GM12878 (cell line): ENCODE results near the gene CTSA. TPM values are rescaled to one million over a fixed set of nuclear protein-coding genes. Genes with fewer than 3 reads are reported as not detected.

Source experiments
- ATAC-seq: fragments of 200-7000 bp; cut with Tn5 transposase; 3 replicates; pipeline ENCODE4 v1.9.1; 2020; ENCODE audit warnings: mild to moderate bottlenecking, moderate library complexity
- BruUV-seq: library from RNA; stranded (reverse); fragments of 400-500 nt; replicated peaks from 2 replicates; lab custom pipeline; 2021; lab: Mats Ljungman, UMichigan
- CTCF ChIA-PET: fragments of 300-600 bp; sonication (Branson Sonifier 250); formaldehyde crosslinking; extraction: SDS; loops from one replicate; lab custom pipeline; 2021; ENCODE audit warnings: inconsistent platforms; lab: Yijun Ruan, JAX
- POLR2A ChIA-PET: fragments of 350-600 bp; formaldehyde crosslinking; extraction: SDS; loops from one replicate; lab custom pipeline; 2021; ENCODE audit warnings: inconsistent platforms; lab: Charles Lee
- RAD21 ChIA-PET: fragments of 300-600 bp; sonication (Branson Sonifier 250); formaldehyde crosslinking; loops from one replicate; lab custom pipeline; 2023; ENCODE audit warnings: antibody characterized with exemption; ENCODE audit not compliant: unreplicated experiment; lab: Charles Lee
- SMC1A ChIA-PET: fragments of 300-600 bp; sonication (Branson Sonifier 250); formaldehyde crosslinking; loops from one replicate; lab custom pipeline; 2023; ENCODE audit not compliant: unreplicated experiment, uncharacterized antibody; lab: Charles Lee
- DNase-seq: peaks from one replicate; pipeline ENCODE4 v3.0.0-alpha.2; 2011; ENCODE audit warnings: low read depth, low spot score
- FAIRE-seq: peaks from 3 replicates; lab custom pipeline; 2011; peaks lifted over from hg19 to GRCh38; lab: Jason Lieb, UNC
- H2AFZ ChIP-seq: 2 replicates; pipeline ENCODE4 v1.6.0; 2011; ENCODE audit warnings: low read depth, low read length, control low read depth; ENCODE audit not compliant: control insufficient read depth
- H3K27ac ChIP-seq: 2 replicates; pipeline ENCODE4 v1.5.1; 2011; ENCODE audit warnings: control low read depth; ENCODE audit not compliant: control insufficient read depth, insufficient read depth
- H3K27me3 ChIP-seq, 2 experiments: replicated peaks in 1 of 2; 2 replicates each; pipeline versions ENCODE4 v1.6.0 to v1.6.1; 2011; ENCODE audit warnings: low read length in 1 of 2; ENCODE audit not compliant: control insufficient read depth in 2 of 2, insufficient read depth in 2 of 2
- H3K36me3 ChIP-seq, 2 experiments: 2 replicates each; pipeline ENCODE4 v1.5.1; 2011; ENCODE audit warnings: low read length in 1 of 2; ENCODE audit not compliant: control insufficient read depth in 2 of 2, insufficient read depth in 2 of 2
- H3K4me1 ChIP-seq: 2 replicates; pipeline ENCODE4 v1.6.1; 2011; ENCODE audit warnings: mild to moderate bottlenecking, low read length, moderate library complexity, mixed read lengths; ENCODE audit not compliant: control insufficient read depth, insufficient read depth
- H3K4me2 ChIP-seq: 2 replicates; pipeline ENCODE4 v1.6.0; 2011; ENCODE audit warnings: control low read depth; ENCODE audit not compliant: control insufficient read depth, insufficient read depth
- H3K4me3 ChIP-seq: fragments of 200-600 bp; sonication (generic); 2 replicates; pipeline ENCODE4 v1.5.1; 2016
- H3K79me2 ChIP-seq: 2 replicates; pipeline ENCODE4 v1.6.0; 2011; ENCODE audit warnings: low read length; ENCODE audit not compliant: control insufficient read depth, insufficient read depth
- H3K9ac ChIP-seq: 2 replicates; pipeline ENCODE4 v1.8.0; 2011; ENCODE audit warnings: low read length, control low read depth, mixed read lengths; ENCODE audit not compliant: control insufficient read depth, insufficient read depth
- H3K9me3 ChIP-seq: replicated peaks from 3 replicates; pipeline ENCODE4 v1.5.1; 2011; ENCODE audit warnings: mild to moderate bottlenecking, low read length; ENCODE audit not compliant: control insufficient read depth, insufficient read depth
- H4K20me1 ChIP-seq: 2 replicates; pipeline ENCODE4 v1.6.0; 2011; ENCODE audit not compliant: control insufficient read depth, insufficient read depth
- ATF3 ChIP-seq: IDR thresholded peaks from 2 replicates; pipeline ENCODE4 v1.6.1; 2011; ENCODE audit warnings: low read depth, mild to moderate bottlenecking, low read length, moderate library complexity, borderline replicate concordance; ENCODE audit errors: extremely low read depth
- BHLHE40 ChIP-seq, 2 experiments: fragments of 450-650 bp in 1 of 2; IDR thresholded peaks; 2 replicates each; pipeline ENCODE4 v1.6.1; 2011 to 2017; ENCODE audit warnings: low read depth in 2 of 2, borderline replicate concordance in 1 of 2, improper control_type of control experiment in 1 of 2, low read length in 1 of 2, mild to moderate bottlenecking in 1 of 2
- CBX5 ChIP-seq: sonication (generic); IDR thresholded peaks from 2 replicates; pipeline ENCODE4 v1.6.1; 2016; ENCODE audit warnings: low read depth, moderate library complexity, mild to moderate bottlenecking, inconsistent platforms
- CEBPZ ChIP-seq: fragments of 150-350 bp; IDR thresholded peaks from 2 replicates; pipeline ENCODE4 v1.6.1; 2016; ENCODE audit warnings: low read depth, low read length
- JUND ChIP-seq: IDR thresholded peaks from 2 replicates; pipeline ENCODE4 v1.6.1; 2012; ENCODE audit warnings: low read depth, mild to moderate bottlenecking, low read length, improper control_type of control experiment, moderate library complexity
- MYB ChIP-seq: fragments of 150-350 bp; IDR thresholded peaks from 2 replicates; pipeline ENCODE4 v1.6.1; 2014; ENCODE audit warnings: mild to moderate bottlenecking, low read depth, low read length, borderline replicate concordance
- RELB ChIP-seq: fragments of 450-650 bp; IDR thresholded peaks from 2 replicates; pipeline ENCODE4 v1.6.1; 2017; ENCODE audit warnings: low read depth, mild to moderate bottlenecking, moderate library complexity
- SPI1 ChIP-seq: IDR thresholded peaks from 2 replicates; pipeline ENCODE4 v1.6.1; 2011; ENCODE audit warnings: low read depth, mild to moderate bottlenecking, low read length, moderate library complexity, borderline replicate concordance; ENCODE audit not compliant: insufficient read depth
- STAT3 ChIP-seq: IDR thresholded peaks from 2 replicates; pipeline ENCODE4 v1.6.1; 2011; ENCODE audit warnings: low read depth, low read length, improper control_type of control experiment
- TBL1XR1 ChIP-seq: IDR thresholded peaks from 2 replicates; pipeline ENCODE4 v1.6.1; 2012; ENCODE audit warnings: low read depth, low read length, improper control_type of control experiment
- WGBS: methylation state at CpG from one replicate; pipeline ENCODE4 v1.1.6; 2016; ENCODE audit warnings: low lambda C conversion rate; ENCODE audit not compliant: insufficient replicate concordance, insufficient coverage; ENCODE audit errors: missing lambda C conversion rate; 5-methylcytosine and 5-hydroxymethylcytosine counted together
- in situ Hi-C: fragments of 300-500 bp; cut with MboI; formaldehyde crosslinking; loops from 9 replicates; pipeline ENCODE4 v1.14.3; 2018; ENCODE audit warnings: mixed read lengths
- intact Hi-C: fragments of 100-400 bp; cut with micrococcal nuclease; formaldehyde crosslinking; loops from one replicate; pipeline ENCODE4 v1.14.2; 2022; ENCODE audit not compliant: unreplicated experiment
- polyA plus RNA-seq, 11 experiments: library from polyadenylated mRNA; depleted of rRNA in 4 of 11; unstranded in 6 of 11; stranded (reverse) in 5 of 11; fragments of >200 nt; fragmentation: Nextera tagmentation in 4 of 11; fragmentation: Illumina TruSeq in 1 of 11; extraction: Ambion mirVana in 4 of 11; extraction: Trizol in 1 of 11; gene quantifications; 1 replicate in 1 of 11; 2 replicates in 10 of 11; pipeline versions ENCODE4 v1.2.1 to v1.2.3, GENCODE V29; 2011 to 2016; ENCODE audit warnings: inconsistent platforms in 2 of 11, missing spikeins in 2 of 11, low read depth in 1 of 11
- total RNA-seq, 4 experiments: library from RNA; depleted of rRNA in 3 of 4; stranded (reverse); fragments of >200 nt in 3 of 4; fragmentation: Illumina TruSeq in 1 of 4; extraction: Trizol in 1 of 4; gene quantifications; 2 replicates each; pipeline versions ENCODE4 v1.2.1 to v1.2.3, GENCODE V29; 2013 to 2021

CTSA gene
- total and polyA plus RNA-seq, 10 of the 15 experiments (the other 5 are each of a cell fraction or from before 2014, with no cell fraction given) = 7.1 to 67.0 (median 36.2) TPM

GRCh38 chr20:45850238-45850637 is 40.9 kb upstream of the CTSA start:
- SMC1A ChIA-PET = interaction anchor here (1.3 to 1.6 kb wide), 3 partner anchors 9 to 52 kb away, joined by 3 to 4 read pairs (median 3); no protein-coding TSS in a partner anchor

GRCh38 chr20:45850926-45851325 is 40.2 kb upstream of the CTSA start:
- no peak overlapping the region for H2AFZ ChIP-seq
- peaks cover 6% of the 10 kb centered on the region for H3K79me2 ChIP-seq
- ChIA-PET SMC1A (interaction anchor here (1.3 kb wide), 2 partner anchors 20 to 52 kb away, joined by 3 read pairs; no protein-coding TSS in a partner anchor), CTCF (interaction anchor here (1.7 kb wide), 1 partner anchor 52 kb away, joined by 6 read pairs; no protein-coding TSS in a partner anchor), RAD21 (no interaction called here), POLR2A (interaction anchor here (1.9 to 2.4 kb wide), 2 partner anchors 9 to 38 kb away, joined by 7 to 10 read pairs; partner anchors contain the start of gene UBE2C)
- no peak overlapping the region for H3K4me3 ChIP-seq
- H3K9me3 ChIP-seq = no peaks in the 10 kb centered on the region
- in situ Hi-C loops (no loop called here), intact Hi-C loops (no loop called here)
- H3K36me3 ChIP-seq = no peaks in the 10 kb centered on the region
- H3K9ac ChIP-seq = no peak overlapping the region
- no peak overlapping the region for H3K27ac ChIP-seq
- WGBS = 100% methylated on average over 1 of the region's 1 CpG
- ATAC-seq (no peak), DNase-seq (no peak), FAIRE-seq (no peak)
- H3K4me1 ChIP-seq = peaks cover 2% of the 10 kb centered on the region
- BruUV-seq = no TSS peak
- H3K27me3 ChIP-seq = no peaks in the 10 kb centered on the region
- H4K20me1 ChIP-seq = no peaks in the 10 kb centered on the region
- no peak overlapping the region for H3K4me2 ChIP-seq
- no peak for TF ChIP-seq CEBPZ
- no peak for TF ChIP-seq MYB
- no peak for TF ChIP-seq CBX5
- no peak for TF ChIP-seq STAT3
- no peak for TF ChIP-seq SPI1
- no peak for TF ChIP-seq RELB
- no peak for TF ChIP-seq TBL1XR1
- TF ChIP-seq BHLHE40 (IDR thresholded peaks at IDR 0.05; ENCODE audit: borderline replicate concordance in 1 of 2, low read depth in 2 of 2, low read length in 1 of 2) = no peak
- TF ChIP-seq JUND = no peak

More at GRCh38 chr20:45850238-45850637, 40.9 kb upstream of the CTSA start:
- Histone ChIP-seq H3K79me2 (peaks cover 3% of the 10 kb centered on the region), H3K4me1 (no peaks in the 10 kb centered on the region), H3K4me3 (no peak overlapping the region), H3K27ac (no peak overlapping the region), H3K4me2 (no peak overlapping the region), H3K9me3 (no peaks in the 10 kb centered on the region), H4K20me1 (no peaks in the 10 kb centered on the region), H2AFZ (no peak overlapping the region), H3K36me3 (no peaks in the 10 kb centered on the region), H3K27me3 (no peaks in the 10 kb centered on the region), H3K9ac (no peak overlapping the region)
- TF ChIP-seq MYB = no peak
- no peak for TF ChIP-seq ATF3
- ChIA-PET CTCF (interaction anchor here (1.7 kb wide), 1 partner anchor 51 kb away, joined by 6 read pairs; no protein-coding TSS in a partner anchor), POLR2A (no interaction called here), RAD21 (no interaction called here)
- DNase-seq (no peak), FAIRE-seq (no peak), ATAC-seq (no peak)
- BruUV-seq = no TSS peak
- in situ Hi-C loops (no loop called here), intact Hi-C loops (no loop called here)
- WGBS = 100% methylated on average over 2 of the region's 2 CpGs
